DMS 273 treated with DMSO at 0.1 percent for 48 hours (cell line): ENCODE results near the gene SPDYE8.
"Not testable (repeated sequence)": the region's sequence is repeated elsewhere in the genome, so short reads cannot be mapped to it uniquely, and the experiment has no call there.

ENCODE experiments used
- DNase-seq: peaks from one replicate; lab custom pipeline; 2025; lab: John Stamatoyannopoulos, UW

Gene SPDYE8

GRCh38 chr7:73029666-73030065 is at the start of gene SPDYE8:
TSS of gene SPDYE8 (minus strand) at chr7:73029766. CDS start at chr7:73027966, 1,800 bp downstream.
- DNase-seq: not testable (repeated sequence)

- not testable (repeated sequence) for DNase-seq
These were observed 28.2 kb upstream of the SPDYE8 start, which contains the start of gene SPDYE11 for GRCh38 chr7:73057811-73058210. TSS of gene SPDYE11 (minus strand) at chr7:73057911. CDS start at chr7:73056111, 1,800 bp downstream.

GRCh38 chr7:73006491-73006890 is 23.1 kb downstream of the SPDYE8 start:
- not testable (repeated sequence) for DNase-seq

GRCh38 chr7:73005693-73006447 is 23.7 kb downstream of the SPDYE8 start:
- not testable (repeated sequence) for DNase-seq

GRCh38 chr7:73005356-73005692 is 24.2 kb downstream of the SPDYE8 start:
- not testable (repeated sequence) for DNase-seq

GRCh38 chr7:72997887-72998468 is 31.6 kb downstream of the SPDYE8 start:
- DNase-seq: not testable (repeated sequence)

- not testable (repeated sequence) for DNase-seq
These were observed 32.1 kb downstream of the SPDYE8 start for GRCh38 chr7:72997447-72997846.

GRCh38 chr7:72995484-72995883 is 34.1 kb downstream of the SPDYE8 start:
- not testable (repeated sequence) for DNase-seq

GRCh38 chr7:72990146-72990913 is 39.2 kb downstream of the SPDYE8 start:
- DNase-seq: not testable (repeated sequence)

- DNase-seq: not testable (repeated sequence)
These were observed 47.5 kb downstream of the SPDYE8 start for GRCh38 chr7:72982084-72982483.

- DNase-seq: not testable (repeated sequence)
These were observed 49.2 kb downstream of the SPDYE8 start for GRCh38 chr7:72980382-72980781.

- not testable (repeated sequence) for DNase-seq
These were observed 53.1 kb downstream of the SPDYE8 start for GRCh38 chr7:72976434-72976833.

- not testable (repeated sequence) for DNase-seq
These were observed 53.8 kb downstream of the SPDYE8 start for GRCh38 chr7:72975656-72976286.

- not testable (repeated sequence) for DNase-seq
These were observed 54.8 kb downstream of the SPDYE8 start for GRCh38 chr7:72974781-72975180.

GRCh38 chr7:72971505-72971904 is 58.1 kb downstream of the SPDYE8 start:
- not testable (repeated sequence) for DNase-seq
